ENCODE results near the gene CD300LF. TPM values are rescaled to one million over a fixed set of nuclear protein-coding genes. Genes with fewer than 3 reads are reported as not detected.

The CD300LF gene
- total RNA-seq, 1 donor from 2014 or later: 0.55 TPM

GRCh38 chr17:74755533-74755932 lies 42.8 kb upstream of the CD300LF start:
- no peaks in the 10 kb centered on the region for H3K36me3 ChIP-seq
- no peaks in the 10 kb centered on the region for H3K27me3 ChIP-seq (ENCODE audit: low read depth)
- H3K4me1 ChIP-seq: peaks cover 75% of the 10 kb centered on the region
- no peak overlapping the region for H3K4me3 ChIP-seq
- DNase-seq: no peak
- intact Hi-C loops (cut with micrococcal nuclease): no loop called here
- H3K9me3 ChIP-seq (replicated peaks): no peaks in the 10 kb centered on the region
- H3K27ac ChIP-seq (replicated peaks): no peak overlapping the region
- no peak for TF ChIP-seq CTCF (IDR thresholded peaks at IDR 0.05; ENCODE audit: borderline replicate concordance)

- Histone ChIP-seq H3K36me3 (no peaks in the 10 kb centered on the region), H3K27me3 (ENCODE audit: low read depth) (no peaks in the 10 kb centered on the region), H3K9me3 (replicated peaks) (no peaks in the 10 kb centered on the region), H3K4me3 (no peak overlapping the region), H3K27ac (replicated peaks) (no peak overlapping the region), H3K4me1 (peaks cover 75% of the 10 kb centered on the region)
- TF ChIP-seq CTCF (IDR thresholded peaks at IDR 0.05; ENCODE audit: borderline replicate concordance): no peak
- intact Hi-C loops (cut with micrococcal nuclease): no loop called here
- DNase-seq: no peak
Measured at GRCh38 chr17:74754832-74755231, 42.1 kb upstream of the CD300LF start.

- no peak overlapping the region for H3K4me3 ChIP-seq
- intact Hi-C loops (cut with micrococcal nuclease): no loop called here
Measured at GRCh38 chr17:74752822-74753401, 40.2 kb upstream of the CD300LF start.

GRCh38 chr17:74752415-74752814 lies 39.7 kb upstream of the CD300LF start:
- Histone ChIP-seq H3K36me3 (no peaks in the 10 kb centered on the region), H3K9me3 (replicated peaks) (no peaks in the 10 kb centered on the region), H3K27me3 (ENCODE audit: low read depth) (no peaks in the 10 kb centered on the region), H3K4me3 (no peak overlapping the region), H3K27ac (replicated peaks) (no peak overlapping the region), H3K4me1 (peaks cover 72% of the 10 kb centered on the region)
- intact Hi-C loops (cut with micrococcal nuclease): no loop called here
- TF ChIP-seq CTCF (IDR thresholded peaks at IDR 0.05; ENCODE audit: borderline replicate concordance): no peak
- DNase-seq: no peak

More at GRCh38 chr17:74752822-74753401, 40.2 kb upstream of the CD300LF start:
- Histone ChIP-seq H3K27ac (replicated peaks) (no peak overlapping the region), H3K36me3 (no peaks in the 10 kb centered on the region), H3K4me1 (peaks cover 72% of the 10 kb centered on the region), H3K27me3 (ENCODE audit: low read depth) (no peaks in the 10 kb centered on the region), H3K9me3 (replicated peaks) (no peaks in the 10 kb centered on the region)
- no peak for TF ChIP-seq CTCF (IDR thresholded peaks at IDR 0.05; ENCODE audit: borderline replicate concordance)
- DNase-seq: no peak

GRCh38 chr17:74750327-74751069 lies 37.8 kb upstream of the CD300LF start:
- Histone ChIP-seq H3K9me3 (replicated peaks) (no peaks in the 10 kb centered on the region), H3K27me3 (ENCODE audit: low read depth) (no peaks in the 10 kb centered on the region), H3K36me3 (no peaks in the 10 kb centered on the region), H3K4me3 (peak overlapping the region; percentile 87), H3K4me1 (peaks cover 75% of the 10 kb centered on the region), H3K27ac (replicated peaks) (peak overlapping the region; percentile 87)
- DNase-seq: no peak
- no peak for TF ChIP-seq CTCF (IDR thresholded peaks at IDR 0.05; ENCODE audit: borderline replicate concordance)
- intact Hi-C loops (cut with micrococcal nuclease): no loop called here

All from left ventricle myocardium inferior (tissue), 1 donor.